NCI-H510A (cell line): ENCODE results near the gene ZC3H8.

Source experiments
- DNase-seq: peaks from one replicate; lab custom pipeline; 2025; lab: John Stamatoyannopoulos, UW

ZC3H8 gene

DNA sequence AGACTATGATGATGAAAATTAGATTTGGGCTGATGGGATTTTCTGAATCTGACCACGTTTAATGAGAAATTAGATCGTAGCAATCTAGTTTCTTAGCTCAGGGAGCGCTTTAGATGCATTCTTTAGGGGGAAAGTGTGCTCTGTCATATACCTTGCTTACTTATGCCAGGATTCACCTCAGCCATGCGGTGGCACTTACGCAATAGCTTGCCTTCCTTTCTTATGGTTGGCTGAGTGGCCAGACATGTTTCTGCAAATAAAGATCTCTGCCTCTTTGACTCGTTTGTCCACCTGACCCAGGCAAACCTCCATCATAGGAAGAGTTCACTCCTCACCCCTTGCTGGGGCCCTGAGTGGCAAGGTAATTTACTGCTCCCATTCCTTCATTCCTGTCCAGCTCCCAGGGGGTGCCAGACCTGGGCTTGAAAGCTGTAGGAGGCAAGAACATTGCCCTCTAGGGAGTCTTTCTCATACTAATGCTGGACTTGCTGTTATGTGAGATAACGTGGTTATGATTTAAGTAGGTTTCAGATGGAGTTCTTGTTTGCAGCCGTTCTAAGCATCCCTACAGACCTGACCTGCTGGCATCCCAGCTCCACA lies 59.6 kb downstream of the ZC3H8 start:
- DNase-seq: peak; percentile 33

DNA sequence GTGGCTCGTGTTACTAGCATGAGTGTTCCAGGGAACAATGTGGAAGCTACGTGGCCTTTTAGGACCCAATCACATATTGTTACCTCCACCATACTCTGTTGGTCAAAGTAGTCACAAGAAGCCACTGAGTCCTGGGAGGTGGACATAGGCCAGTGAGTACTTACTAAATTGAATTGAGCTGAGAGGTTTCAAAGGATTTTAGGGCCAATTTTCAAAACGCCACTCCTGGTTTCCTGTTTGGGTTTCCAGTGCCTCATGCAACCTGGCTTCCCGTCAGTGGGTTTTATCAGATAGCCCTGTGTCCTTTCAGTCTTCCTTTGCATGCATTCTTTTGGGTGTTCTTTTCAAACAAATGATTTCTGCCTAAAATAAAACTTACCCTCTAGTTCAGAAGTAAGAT lies 60.4 kb downstream of the ZC3H8 start:
- DNase-seq: no peak

DNA sequence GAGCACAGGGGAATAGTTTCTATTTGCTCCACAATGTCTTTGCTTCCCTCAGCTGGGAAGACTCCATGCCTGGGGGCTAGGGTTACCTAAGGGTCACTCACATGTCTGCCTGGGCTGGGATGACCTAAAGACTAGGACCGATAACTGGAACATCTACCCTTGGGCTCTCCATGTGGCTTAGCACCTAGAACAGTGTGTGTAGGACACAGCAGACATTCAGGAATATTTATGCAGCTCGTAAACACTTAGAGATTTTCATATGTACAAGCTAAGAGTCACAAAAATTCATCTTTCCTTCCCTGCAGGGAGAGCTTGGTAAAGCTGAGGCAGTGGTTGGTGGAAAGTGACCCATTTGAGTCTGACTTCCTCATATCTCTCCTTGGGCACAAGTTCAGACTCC lies 60.8 kb downstream of the ZC3H8 start:
- no peak for DNase-seq

DNA sequence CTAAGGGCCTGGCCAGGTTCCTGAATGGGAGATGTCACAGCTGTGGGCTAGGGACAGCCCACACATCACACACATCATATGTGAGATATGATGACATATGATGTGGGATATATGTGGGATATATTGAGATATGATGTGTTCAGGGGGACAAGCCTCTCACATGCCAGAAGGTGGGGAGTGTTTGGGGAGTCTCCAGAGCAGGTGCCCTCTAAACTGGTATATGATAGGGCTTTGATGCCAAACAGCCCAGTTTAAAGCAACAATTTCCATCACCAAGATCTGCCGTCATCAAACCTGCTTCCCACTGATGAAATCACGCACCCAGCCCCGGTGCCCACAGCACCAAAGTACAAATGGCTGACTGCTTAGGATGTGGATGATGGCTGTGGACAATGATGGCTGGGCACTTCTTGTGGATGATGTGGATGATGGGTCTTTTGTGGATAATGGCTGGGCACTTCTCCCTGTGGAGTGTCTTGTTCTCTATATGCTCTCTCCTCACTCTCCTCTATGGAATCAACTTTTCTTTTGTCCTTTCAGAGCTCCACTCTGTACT lies 65.8 kb downstream of the ZC3H8 start:
- DNase-seq: no peak

DNA sequence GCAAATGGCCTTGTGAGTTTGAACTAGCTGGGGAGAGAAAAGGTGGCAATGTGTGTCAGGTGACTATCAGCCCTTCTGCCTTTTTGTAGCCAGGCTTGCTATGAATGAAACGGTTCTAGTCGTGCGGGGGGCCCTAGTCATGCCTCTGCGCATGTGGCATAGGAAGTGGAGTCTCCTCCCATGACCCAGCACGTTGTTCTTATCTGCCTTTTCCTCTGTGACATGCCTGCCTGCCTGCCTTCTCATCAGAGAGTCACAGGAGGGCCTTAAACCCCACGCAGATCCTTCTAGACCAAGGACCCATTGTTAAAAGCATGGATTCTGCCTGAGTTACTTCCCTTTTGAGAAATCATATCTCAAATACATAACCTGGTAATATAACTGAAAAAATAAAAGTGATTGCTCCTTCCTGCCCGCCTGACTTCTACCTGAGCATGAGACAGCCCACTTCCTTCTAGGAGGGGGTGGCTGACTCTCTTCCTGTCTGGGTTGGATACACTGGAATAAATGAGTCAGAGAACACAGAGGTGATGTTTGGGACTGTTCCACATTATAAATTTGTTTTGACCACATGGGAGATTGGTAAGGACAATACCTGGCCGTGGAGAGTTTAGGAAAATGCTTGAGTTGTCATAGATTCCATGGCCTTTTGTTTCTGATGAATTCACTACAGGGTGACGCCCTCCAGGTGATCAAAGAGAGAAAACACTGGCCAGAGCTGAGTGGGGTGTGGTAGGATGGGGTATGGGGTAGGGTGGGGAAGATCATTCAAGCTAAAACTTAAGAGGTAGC lies 66.8 kb downstream of the ZC3H8 start:
- no peak for DNase-seq

DNA sequence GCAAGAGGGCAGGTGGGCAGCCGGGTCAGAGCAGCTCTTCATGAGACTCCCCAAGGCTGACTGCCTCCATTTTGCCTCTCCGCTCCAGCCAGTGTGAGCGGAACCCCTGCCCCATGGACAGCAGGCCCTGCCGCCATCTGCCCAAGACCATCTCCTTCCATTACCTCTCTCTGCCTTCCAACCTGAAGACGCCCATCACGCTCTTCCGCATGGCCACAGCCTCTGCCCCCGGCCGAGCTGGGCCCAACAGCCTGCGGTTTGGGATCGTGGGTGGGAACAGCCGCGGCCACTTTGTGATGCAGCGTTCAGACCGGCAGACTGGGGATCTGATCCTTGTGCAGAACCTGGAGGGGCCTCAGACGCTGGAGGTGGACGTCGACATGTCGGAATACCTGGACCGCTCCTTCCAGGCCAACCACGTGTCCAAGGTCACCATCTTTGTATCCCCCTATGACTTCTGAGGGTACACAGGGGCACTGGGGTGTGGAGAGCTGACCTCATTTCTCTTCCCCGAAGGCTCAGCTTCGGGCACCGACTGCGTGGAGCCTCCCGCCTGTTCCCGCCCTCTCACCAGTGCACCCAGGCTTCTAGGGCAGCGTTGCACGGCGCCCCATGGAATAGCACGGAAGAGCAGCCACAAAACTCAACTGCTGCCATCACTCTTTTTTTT lies 67.7 kb downstream of the ZC3H8 start:
- no peak for DNase-seq

DNA sequence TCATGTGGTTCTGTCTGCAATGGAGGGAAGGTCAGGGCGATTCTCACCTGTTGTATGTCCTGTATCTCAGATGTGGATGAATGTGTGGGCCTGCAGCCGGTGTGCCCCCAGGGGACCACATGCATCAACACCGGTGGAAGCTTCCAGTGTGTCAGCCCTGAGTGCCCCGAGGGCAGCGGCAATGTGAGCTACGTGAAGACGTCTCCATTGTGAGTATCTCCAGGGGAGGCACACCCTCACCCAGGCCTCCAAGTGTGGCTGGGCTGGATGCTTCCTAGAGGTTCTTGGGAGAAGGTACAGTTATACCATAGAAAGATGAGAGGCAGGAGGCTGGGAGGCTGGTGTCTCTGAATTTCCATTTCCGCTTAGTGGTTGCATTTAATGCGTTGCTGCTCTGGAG lies 69.7 kb downstream of the ZC3H8 start:
- no peak for DNase-seq

DNA sequence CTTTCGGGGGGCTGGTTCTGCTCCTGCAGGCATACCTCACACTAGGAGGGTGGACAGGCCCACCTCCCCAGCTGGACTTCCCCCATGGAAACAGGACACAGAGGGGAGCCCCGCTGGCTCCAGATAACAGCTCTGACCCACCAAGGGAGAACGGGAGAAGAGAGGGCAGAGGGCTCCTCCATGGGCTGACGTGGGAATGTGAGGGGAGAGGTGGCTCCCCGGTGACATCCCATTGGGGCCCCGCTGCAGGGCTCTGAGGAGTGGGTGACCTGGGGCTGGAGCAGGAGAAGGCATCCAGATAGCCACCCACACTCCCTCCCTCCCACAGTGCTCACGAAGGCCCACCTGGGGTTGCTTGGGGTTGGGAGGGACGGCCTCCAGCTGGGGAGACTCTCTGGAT lies 70.7 kb downstream of the ZC3H8 start:
- DNase-seq: no peak

DNA sequence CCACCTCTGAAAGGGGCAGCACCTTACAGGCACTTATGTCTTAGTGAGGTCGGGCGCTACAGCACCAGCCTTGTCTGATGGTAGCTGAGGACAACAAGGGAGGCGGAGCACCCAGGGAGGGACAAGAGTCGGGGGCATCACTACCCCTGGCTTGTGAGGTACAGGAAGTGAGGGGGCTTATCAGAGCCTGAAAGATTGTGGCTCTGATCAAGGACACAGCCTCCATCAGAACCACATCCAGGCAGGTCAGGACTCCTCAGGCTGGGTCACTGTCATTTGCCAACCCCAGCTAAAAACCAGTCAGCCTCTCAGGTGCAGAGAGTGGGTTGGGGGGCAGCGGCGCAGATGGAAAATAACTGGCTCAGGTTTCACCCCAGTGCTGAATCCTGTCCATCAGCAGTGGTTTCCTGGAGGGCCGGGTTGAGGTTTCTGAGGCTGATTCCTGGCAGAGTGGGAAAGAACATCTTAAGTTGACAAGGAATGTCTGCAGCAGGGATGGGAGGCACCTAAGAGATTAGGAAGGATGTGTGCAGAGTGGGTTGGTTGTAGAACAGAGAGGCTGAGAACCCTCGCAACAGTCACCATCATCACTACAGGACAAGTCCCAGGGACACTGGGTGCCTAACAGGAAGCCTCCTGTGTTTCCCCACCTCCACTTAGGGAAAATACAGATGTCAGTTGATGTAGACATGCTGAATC lies 71.4 kb downstream of the ZC3H8 start:
- DNase-seq: no peak

DNA sequence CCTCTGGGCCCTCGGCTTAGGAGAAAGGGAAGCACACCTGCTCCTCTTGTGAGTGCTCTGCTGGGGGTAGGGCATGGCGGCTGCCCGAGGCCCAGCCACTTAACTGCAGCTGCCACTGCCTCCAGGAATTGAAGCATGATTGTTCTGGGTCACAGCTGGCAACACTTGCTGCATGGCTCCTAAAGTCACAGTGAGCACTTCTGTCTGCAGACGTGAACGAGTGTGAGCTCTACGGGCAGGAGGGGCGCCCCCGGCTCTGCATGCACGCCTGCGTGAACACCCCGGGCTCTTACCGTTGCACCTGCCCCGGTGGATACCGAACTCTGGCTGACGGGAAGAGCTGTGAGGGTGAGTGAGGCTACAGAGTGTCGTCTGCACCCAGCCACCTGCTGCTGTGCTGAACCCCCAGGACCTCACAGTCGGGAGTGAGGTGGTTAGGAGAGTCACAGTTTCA lies 72.2 kb downstream of the ZC3H8 start:
- DNase-seq: peak; percentile 98

DNA sequence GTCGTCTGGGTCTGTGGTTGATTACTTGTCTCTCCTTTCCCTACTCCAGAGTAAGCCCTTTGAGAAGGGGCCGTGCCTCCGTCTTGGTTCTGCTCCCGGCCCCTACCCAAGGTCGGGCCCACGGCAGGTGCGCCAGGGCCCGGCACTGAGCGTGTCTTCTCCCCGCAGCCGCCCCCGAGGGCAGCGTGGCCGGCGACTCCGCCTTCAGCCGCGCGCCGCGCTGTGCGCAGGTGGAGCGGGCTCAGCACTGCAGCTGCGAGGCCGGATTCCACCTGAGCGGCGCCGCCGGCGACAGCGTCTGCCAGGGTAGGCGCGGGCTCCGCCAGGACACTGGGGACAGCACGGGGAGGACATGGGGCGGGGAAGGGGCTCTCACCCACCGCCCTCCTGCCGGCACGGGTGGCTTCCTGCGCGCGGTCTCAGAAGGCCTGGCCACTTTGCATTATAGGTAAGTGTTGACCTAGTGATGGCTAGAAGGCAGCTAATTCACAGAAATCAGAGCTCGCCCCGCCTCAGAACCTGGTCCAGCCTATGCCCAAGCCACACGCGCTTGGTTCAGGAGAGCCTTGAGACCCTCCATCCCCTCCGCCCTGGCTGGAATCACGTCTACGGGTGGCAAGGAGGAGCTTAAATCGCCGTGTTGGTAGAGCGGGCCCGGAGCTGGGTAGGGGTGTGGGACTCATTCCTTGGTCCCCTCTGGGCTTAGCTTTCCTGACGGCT lies 73.1 kb downstream of the ZC3H8 start:
- DNase-seq: peak; percentile 82

DNA sequence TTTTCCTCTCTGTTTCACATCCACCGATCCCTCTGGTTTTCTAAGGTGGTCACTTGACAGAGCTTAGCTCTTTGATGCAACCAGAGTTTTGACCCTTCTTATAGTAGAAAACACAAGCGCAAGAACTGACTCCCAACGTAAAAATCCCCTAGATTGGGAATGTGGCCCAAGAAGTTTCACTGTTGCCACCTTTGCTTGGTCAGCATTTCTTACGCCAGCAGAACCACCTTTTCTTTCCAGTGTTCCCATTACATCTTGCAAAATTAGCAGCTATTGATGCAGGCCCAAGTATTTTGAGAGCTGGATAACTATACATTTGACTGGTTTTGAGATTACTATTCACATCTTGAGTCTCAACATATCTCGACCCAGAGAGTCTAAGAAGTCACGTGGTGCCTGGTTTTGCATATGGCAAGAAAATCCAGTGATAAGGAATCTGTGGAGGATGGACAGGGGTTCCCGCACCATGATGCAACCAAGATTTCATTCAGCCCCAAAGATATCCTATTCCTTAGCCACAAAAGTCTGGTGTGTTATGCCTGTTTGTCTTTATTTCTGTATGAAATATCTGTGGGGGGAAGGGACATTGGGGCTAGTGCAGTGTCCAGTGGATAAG lies 78.8 kb downstream of the ZC3H8 start:
- DNase-seq: no peak

DNA sequence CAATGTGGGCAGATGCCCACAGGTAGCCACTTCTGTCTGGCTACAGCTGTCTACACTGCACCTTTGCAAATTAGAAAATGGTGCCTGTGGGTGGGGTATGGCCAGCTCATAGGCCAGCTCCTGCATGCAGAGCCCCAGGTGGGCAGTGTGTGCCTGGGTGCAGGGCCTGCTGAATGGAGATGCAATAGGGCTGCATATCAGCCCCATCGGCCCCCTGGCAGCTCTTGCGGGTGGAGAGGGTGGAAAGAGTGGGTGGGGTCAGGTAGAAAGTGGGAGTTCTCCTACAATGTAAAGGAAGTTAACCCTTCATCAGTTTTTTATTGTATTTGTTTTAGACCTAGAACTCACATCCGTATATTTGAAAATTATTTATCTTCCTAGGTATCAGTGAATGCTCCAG lies 79.5 kb downstream of the ZC3H8 start:
- DNase-seq: no peak

DNA sequence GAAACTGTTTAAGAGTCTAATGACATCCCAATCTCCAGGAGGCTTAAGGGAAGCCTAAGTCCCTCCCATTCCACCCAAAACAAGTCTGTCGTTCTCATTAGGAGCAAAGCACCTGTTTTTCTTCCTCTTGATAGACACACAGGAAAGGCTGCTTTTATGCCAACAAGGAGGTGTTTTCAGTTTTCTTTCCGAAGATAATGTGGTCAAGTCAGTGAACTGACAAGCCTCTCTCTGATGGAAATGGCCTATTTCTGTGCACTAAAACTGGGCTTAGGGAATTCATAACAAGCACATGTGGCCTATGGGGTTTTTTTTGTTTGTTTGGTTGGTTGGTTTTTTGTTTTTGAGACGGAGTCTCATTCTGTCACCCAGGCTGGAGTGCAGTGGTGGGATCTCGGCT lies 80.5 kb downstream of the ZC3H8 start:
- DNase-seq: no peak

DNA sequence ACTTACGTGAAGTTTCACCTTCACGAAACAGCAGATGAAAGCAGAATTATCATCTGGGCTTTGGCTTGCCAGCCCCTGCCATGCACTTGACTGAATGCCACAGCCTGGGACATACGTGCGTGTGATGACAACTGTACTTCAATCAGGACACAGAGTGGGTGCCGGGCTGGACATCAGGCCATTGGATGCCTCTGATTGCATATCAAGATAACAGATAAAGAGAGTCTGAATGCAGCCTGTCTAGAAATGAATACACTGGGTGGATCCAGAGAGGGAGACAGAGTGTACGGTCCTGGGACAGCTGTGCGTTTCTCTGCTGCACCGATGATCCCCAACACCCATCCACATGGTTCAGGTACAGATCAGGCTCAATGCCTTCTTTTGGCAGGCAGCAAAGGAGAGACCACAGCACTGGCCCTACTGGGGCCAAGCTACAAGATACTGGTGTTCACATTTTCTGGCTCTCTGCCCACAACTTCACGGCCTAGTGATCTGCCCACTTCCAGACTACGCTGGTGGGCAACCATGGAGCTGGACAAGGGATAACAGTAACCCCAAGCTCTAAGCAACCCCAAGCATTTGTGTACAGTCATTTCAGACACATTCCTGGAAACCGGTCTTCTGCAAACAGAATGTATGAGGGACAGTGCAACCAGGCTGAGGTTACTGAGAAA lies 81.1 kb downstream of the ZC3H8 start:
- no peak for DNase-seq

DNA sequence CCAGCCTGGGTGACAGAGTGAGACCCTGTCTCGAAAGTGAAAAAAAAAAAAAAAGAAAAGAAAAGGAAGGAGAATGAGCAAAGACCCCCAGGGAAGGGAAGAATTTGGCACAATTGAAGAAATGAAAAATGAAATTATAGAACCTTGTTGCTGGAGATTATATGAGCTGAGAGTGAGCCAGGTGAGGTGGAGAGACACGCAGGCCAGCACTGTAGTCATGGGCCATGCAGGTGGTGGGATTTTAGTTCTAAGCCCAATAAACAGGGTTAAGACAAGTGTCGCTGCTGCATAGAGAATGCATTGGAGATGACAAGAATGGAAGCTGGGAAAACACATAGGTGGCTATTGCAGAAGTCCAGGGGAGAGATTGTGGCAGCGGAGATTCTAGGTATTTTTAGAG lies 84.3 kb downstream of the ZC3H8 start:
- DNase-seq: no peak

DNA sequence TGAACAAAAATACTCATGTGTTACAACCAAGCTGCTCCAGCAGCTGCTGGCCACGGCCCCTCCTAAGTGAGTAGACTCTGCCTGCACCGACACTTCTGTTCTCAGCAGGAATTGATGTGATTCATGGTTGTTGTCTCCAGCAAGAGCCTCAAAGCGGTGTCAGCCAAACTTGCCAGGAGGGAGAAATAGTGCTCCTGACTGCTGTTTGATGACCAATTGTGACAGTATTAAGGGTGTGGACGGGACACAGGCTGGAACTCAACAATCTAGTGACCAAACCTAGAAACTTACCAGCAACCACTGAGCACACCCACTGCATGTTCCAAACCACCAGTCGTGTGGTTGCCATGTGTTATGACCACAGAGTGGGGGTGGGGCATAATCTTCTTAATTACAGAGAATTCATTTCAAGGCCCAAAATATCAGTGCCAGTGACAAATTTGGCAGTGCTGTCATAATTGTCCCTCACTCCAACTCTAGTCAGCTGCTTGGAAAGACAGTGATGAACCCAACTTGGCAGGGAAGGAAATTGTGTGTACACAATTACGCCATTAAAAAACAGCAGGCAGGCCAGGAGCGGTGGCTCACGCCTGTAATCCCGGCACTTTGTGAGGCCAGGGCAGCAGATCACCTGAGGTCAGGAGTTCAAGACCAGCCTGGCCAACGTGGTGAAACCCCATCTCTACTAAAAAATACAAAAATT lies 86.3 kb downstream of the ZC3H8 start:
- no peak for DNase-seq

DNA sequence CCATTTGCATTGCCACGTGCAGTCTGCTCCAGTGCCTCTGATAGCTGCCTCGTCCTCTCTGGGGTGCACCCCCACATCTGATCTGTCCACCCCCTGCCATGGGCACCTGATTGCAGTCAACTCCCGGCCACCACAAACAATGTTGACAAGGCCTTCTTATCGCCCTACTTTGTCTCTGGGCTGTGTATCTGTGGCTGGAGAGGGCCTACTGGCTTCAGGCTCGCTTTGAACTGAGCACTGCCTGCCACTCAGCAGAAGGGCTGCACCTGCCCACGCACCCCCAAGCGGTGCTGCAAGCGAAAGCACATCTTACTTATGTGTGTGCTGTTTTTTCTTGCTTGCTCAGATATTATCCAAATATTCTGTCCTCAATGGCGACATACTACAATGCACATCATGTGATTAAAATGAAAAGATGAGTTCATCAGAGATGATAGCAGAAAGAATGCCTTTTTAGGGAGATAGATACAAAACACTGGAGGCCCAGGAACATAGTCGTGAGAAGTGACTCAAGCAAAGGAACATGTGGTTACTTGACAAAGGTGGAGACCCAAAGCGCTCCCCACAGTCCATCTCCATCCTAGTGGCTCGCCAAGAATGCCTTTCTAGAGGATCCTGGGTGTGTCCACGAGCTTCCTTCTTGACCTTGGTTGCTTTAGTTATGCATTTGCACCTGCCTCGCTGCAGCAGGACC lies 87.9 kb downstream of the ZC3H8 start:
- DNase-seq: no peak

DNA sequence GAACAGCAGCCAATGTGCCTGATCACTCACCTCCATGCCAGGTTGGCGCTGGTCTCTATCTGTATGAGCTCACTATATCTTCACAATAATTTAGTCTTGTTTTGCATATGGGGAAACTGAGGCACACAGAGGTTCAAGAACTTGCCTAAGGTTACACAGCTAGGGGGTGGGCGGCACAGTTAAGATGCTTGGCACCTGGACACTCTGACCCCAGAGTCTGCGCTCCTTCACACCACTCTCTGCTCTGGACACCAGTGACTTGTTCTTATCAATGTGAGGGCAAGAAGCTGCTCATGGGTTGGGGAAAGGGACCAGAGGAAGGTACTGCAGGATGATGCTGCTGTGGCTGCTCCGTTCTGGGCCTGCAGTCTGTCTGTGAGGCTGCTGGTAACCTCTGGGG lies 89.5 kb downstream of the ZC3H8 start:
- no peak for DNase-seq
